ENCODE results near the gene OR52J3.

DNA sequence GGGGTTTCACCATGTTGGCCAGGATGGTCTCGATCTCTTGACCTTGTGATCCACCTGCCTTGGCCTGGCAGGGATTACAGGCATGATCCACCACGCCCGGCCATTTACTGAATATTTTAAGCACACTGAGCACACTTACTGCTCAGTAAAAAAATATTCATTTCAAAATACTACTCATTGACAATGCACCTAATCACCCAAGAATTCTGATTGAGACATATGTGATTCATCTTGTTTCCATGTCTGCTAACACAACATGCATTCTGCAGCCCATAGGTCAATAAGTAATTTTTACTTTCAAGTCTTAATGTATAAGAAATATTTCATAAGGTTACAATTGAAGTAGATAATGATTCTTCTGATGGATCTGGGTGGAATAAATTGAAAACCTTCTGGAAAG is 4.2 kb upstream of the OR52J3 start:
- TF ChIP-seq FOXM1 (IDR thresholded peaks at IDR 0.05; ENCODE audit: borderline replicate concordance) (no peak), L3MBTL2 (conservative IDR thresholded peaks at IDR 0.05) (no peak), CTBP1 (IDR thresholded peaks at IDR 0.05; ENCODE audit: borderline replicate concordance) (no peak), ZNF384 (IDR thresholded peaks at IDR 0.05) (no peak), ELF4 (IDR thresholded peaks at IDR 0.05) (no peak), SUZ12 (IDR thresholded peaks at IDR 0.05) (no peak), SP1 (IDR thresholded peaks at IDR 0.05) (no peak), FOXA1 (IDR thresholded peaks at IDR 0.05) (no peak), TARDBP (IDR thresholded peaks at IDR 0.05) (no peak), NFRKB (IDR thresholded peaks at IDR 0.05) (no peak), BHLHE40 (IDR thresholded peaks at IDR 0.05; ENCODE audit: borderline replicate concordance) (no peak), ARNT (IDR thresholded peaks at IDR 0.05) (no peak)
- TF ChIP-seq, protein P1, sequence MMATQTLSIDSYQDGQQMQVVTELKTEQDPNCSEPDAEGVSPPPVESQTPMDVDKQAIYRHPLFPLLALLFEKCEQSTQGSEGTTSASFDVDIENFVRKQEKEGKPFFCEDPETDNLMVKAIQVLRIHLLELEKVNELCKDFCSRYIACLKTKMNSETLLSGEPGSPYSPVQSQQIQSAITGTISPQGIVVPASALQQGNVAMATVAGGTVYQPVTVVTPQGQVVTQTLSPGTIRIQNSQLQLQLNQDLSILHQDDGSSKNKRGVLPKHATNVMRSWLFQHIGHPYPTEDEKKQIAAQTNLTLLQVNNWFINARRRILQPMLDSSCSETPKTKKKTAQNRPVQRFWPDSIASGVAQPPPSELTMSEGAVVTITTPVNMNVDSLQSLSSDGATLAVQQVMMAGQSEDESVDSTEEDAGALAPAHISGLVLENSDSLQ (IDR thresholded peaks at IDR 0.05): no peak

Data from HEK293T (cell line).